NCI-H1048 (cell line): ENCODE results near the gene MRPL58.
A peak's percentile ranks its signal among the peaks of the same experiment; 100 is the strongest.
"Not testable (repeated sequence)": the region's sequence is repeated elsewhere in the genome, so short reads cannot be mapped to it uniquely, and the experiment has no call there.

Source experiments
- DNase-seq: peaks from one replicate; lab custom pipeline; 2025; lab: John Stamatoyannopoulos, UW

The MRPL58 gene

DNA sequence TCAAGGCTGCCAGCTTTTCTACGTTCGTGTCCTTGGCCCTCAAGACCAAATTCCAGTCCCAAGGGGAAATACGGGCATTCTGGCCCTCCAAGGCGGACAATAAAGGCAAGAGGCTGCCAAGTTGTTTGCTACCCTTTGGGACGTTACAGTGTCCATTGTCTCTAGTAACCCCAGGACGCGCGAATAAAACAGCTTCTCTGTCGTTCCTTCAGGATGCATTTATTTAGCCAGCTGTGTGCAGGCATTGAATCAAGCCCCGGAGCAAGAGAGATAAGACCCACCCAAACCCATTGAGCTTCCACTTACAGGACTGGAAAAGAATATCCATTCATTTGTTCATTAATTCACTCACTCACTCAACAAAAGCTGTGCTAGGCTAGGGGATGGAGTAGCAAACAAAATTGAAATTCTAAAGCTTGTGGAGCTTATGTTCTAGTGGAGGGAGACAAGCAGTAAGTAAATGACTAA lies 656 bp downstream of the MRPL58 start:
- DNase-seq, result no peak

DNA sequence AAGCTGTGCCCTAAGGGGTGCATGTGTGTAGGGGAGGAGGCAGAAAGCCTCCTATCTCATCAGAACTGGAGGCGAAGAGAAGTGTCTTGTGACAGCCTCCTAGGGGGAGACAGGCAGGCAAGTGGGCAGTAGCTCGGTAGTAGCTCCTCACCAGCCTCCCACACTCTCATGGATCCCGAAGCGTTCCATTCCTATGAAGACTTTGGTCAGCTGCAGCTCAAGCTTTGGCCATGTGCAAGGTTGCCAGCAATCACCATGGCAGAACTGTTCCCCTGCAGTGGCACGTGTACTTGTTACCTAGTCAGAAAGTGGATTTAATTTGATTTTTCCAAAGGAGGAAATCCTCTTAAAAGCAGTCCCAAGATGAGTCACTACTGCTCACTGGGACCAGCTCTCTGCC lies 6.7 kb downstream of the MRPL58 start:
- DNase-seq, result no peak

- no peak for DNase-seq
Observed at GRCh38 chr17:75019710-75020109, 7.2 kb downstream of the MRPL58 start.

GRCh38 chr17:75020331-75021110 lies 8.1 kb downstream of the MRPL58 start:
- no peak for DNase-seq

GRCh38 chr17:75024686-75025397 lies 12.4 kb downstream of the MRPL58 start:
- DNase-seq, result no peak

DNA sequence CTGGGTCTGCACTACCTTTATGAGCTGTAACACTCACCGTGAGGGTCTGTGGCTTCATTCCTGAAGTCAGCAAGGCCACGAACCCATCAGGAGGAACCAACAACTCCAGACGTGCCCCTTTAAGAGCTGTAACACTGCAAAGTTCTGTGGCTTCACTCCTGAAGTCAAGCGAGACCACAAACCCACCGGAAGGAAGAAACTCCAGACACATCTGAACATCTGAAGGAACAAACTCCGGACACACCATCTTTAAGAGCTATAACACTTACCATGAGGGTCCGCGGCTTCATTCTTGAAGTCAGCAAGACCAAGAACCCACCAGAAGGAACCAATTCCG lies 12.9 kb downstream of the MRPL58 start:
- not testable (repeated sequence) for DNase-seq

GRCh38 chr17:75026650-75027049 lies 14.2 kb downstream of the MRPL58 start:
- DNase-seq, result not testable (repeated sequence)

GRCh38 chr17:75030161-75030560 lies 17.7 kb downstream of the MRPL58 start:
- no peak for DNase-seq

- no peak for DNase-seq
Observed at GRCh38 chr17:75031972-75032719, 19.7 kb downstream of the MRPL58 start.

GRCh38 chr17:75032720-75033280 lies 20.3 kb downstream of the MRPL58 start:
- no peak for DNase-seq

- peak; percentile 51 for DNase-seq
Observed at GRCh38 chr17:75033346-75034235, 21.1 kb downstream of the MRPL58 start.

- no peak for DNase-seq
Observed at GRCh38 chr17:75034236-75034908, 21.9 kb downstream of the MRPL58 start.

DNA sequence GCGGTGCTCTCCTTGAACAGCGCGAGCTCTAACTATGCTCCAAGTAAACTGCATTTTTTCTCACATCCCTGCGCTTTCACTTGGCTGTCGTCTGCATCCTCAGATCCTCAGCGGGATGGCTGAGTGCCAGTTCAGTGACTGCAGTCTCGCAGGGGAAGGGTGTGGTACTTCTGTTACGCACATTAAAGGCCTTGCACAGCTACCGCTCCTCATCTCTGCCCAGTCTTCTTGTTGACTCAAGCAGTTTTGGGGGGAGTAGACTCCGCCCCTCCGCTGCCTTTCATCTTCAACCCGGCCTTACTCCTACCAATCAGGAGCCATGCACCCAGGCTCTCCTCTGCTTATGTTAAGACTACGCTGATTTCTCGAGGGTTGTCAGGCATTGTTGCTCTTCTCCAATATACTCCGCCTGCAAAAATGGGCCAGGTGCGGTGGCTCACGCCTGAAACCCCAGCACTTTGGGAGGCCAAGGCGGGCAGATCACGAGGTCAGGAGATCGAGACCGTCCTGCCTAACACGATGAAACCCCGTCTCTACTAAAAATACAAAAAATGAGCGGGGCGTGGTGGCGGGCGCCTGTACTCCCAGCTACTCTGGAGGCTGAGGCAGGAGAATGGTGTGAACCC lies 24.3 kb downstream of the MRPL58 start:
- no peak for DNase-seq

GRCh38 chr17:75039238-75039637 lies 26.8 kb downstream of the MRPL58 start:
- no peak for DNase-seq

DNA sequence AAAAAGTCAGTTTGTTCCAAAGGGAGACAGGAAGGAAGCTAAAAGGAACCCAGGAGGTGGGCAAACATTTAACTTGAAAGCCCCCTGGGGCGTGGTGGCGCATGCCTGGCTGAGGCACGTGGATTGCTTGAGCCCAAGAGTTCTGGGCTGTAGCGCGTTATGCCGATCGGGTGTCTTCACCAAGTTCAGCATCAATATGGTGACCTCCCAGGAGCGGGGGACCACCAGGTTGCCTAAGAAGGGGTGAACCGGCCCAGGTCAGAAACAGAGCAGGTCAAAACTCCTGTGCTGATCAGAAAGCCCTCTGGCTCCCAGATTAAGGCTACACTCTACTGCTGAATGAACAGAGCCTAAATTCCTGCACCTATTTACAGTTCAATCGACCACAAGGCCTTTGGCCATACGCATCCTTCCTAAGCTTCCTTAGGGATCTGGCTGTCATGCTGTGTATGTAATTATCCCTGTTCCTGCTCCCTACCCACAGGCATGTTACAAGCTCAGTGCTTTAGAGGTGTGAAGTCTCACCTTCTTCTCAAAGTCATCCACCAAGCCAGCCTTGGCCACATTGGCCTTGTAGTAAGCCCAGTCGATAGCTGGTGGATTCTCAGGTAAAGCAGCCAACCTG lies 29.3 kb downstream of the MRPL58 start:
- DNase-seq, result no peak

GRCh38 chr17:75043789-75044188 lies 31.3 kb downstream of the MRPL58 start:
- not testable (repeated sequence) for DNase-seq

GRCh38 chr17:75044716-75045115 lies 32.2 kb downstream of the MRPL58 start:
- no peak for DNase-seq

GRCh38 chr17:75045946-75046406 lies 33.5 kb downstream of the MRPL58 start:
- not testable (repeated sequence) for DNase-seq

GRCh38 chr17:75046407-75047289 lies 34.2 kb downstream of the MRPL58 start, which contains the start of the genes ATP5PD and KCTD2:
ATP5PD (minus strand) TSS chr17:75046969; CDS start chr17:75042650, 4,319 bp downstream.
KCTD2 (plus strand) TSS chr17:75047225; CDS start chr17:75047251, 26 bp downstream.
- DNase-seq, result peak; percentile 92
